SH-SY5Y (cell line): Measurements from ENCODE around the gene ZHX3.

Experiments
- GATA2 ChIP-seq: IDR thresholded peaks from 2 replicates; pipeline ENCODE4 v1.6.1; 2011; ENCODE audit warnings: mild to moderate bottlenecking, low read depth, low read length
- GATA3 ChIP-seq: IDR thresholded peaks from 2 replicates; pipeline ENCODE4 v1.6.1; 2011; ENCODE audit warnings: low read depth, mild to moderate bottlenecking, low read length, moderate library complexity

GRCh38 chr20:41135888-41136679 is 181.4 kb downstream of the ZHX3 start:
- TF ChIP-seq GATA2 (no peak), GATA3 (no peak)
